ENCODE measurements around the gene MARCHF2.

DNA sequence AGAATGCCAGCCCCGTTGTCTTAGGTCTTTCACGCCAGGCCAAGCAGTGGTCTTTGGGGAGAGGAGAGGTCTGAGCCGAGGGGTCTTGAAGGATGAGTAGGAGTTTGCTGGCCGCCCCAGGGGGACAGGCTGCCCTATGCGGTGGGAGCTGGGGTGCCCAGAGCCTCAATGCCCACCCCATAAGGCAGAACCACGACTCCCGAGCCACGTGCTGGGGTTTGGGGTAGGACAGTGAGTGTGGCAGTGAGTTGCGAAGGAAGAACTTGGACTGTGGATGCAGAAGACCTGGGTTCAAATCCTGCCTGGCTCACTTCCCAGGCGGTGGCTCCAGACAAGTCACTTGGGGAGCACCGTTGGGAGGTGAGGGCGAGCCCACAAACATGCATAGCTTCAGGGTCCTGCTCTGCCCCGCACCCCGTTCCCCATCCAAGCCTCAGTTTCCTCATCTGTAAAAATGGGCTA lies 17.5 kb upstream of the MARCHF2 start:
- TF ChIP-seq CTCF (IDR thresholded peaks at IDR 0.05; ENCODE audit: low read length) (no peak), EZH2 (IDR thresholded peaks at IDR 0.05; ENCODE audit: borderline replicate concordance, low read length) (no peak)
